Measurements from ENCODE around the gene LRRC14B.

GRCh38 chr5:203246-203930 lies 12.1 kb downstream of the LRRC14B start:
- TF ChIP-seq CTCF (IDR thresholded peaks at IDR 0.05; ENCODE audit: insufficient read depth, low read depth, low read length) (no peak), EZH2 (IDR thresholded peaks at IDR 0.05; ENCODE audit: insufficient read depth, low read length) (no peak)
